Epithelial cell of proximal tubule (primary cell): ENCODE data around the gene GALK2. TPM values are rescaled to one million over a fixed set of nuclear protein-coding genes. Genes with fewer than 3 reads are reported as not detected.
"Not testable (repeated sequence)": the region's sequence is repeated elsewhere in the genome, so short reads cannot be mapped to it uniquely, and the experiment has no call there.

ENCODE experiments used
- DNase-seq: peaks from one replicate; pipeline ENCODE4 v3.0.0-alpha.2; 2011; ENCODE audit warnings: low read depth
- H3K4me3 ChIP-seq: 2 replicates; pipeline ENCODE4 v1.5.1; 2011; ENCODE audit warnings: low read depth, mild to moderate bottlenecking, low read length
- total RNA-seq: library from RNA; depleted of rRNA; stranded (reverse); fragments of >200 nt; gene quantifications from 2 replicates; pipeline ENCODE4 v1.2.3, GENCODE V29; 2015
- TF ChIP-seq, protein P1 (sequence below): conservative IDR thresholded peaks from 2 replicates; pipeline ENCODE4 v1.5.1; 2012; ENCODE audit warnings: low read depth, mild to moderate bottlenecking, low read length

GALK2 gene
- total RNA-seq, 1 donor from 2014 or later = 37.6 TPM

DNA sequence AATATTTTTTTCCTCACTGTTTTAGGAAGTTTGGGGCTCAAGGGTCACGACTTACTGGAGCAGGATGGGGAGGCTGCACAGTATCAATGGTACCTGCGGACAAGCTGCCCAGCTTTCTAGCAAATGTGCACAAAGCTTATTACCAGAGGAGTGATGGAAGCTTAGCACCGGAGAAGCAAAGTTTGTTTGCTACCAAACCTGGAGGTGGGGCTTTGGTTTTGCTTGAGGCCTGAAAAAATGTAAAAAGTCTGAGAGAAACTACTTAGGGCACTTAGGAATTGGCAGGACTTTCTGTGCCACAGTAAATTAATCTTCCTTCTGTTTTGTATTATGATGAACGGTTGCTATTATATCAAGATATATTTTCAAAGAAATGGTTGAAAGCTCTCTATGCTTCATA is 157.9 kb downstream of the GALK2 start:
- no peak for DNase-seq
- TF ChIP-seq, protein P1, sequence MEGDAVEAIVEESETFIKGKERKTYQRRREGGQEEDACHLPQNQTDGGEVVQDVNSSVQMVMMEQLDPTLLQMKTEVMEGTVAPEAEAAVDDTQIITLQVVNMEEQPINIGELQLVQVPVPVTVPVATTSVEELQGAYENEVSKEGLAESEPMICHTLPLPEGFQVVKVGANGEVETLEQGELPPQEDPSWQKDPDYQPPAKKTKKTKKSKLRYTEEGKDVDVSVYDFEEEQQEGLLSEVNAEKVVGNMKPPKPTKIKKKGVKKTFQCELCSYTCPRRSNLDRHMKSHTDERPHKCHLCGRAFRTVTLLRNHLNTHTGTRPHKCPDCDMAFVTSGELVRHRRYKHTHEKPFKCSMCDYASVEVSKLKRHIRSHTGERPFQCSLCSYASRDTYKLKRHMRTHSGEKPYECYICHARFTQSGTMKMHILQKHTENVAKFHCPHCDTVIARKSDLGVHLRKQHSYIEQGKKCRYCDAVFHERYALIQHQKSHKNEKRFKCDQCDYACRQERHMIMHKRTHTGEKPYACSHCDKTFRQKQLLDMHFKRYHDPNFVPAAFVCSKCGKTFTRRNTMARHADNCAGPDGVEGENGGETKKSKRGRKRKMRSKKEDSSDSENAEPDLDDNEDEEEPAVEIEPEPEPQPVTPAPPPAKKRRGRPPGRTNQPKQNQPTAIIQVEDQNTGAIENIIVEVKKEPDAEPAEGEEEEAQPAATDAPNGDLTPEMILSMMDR = no peak

DNA sequence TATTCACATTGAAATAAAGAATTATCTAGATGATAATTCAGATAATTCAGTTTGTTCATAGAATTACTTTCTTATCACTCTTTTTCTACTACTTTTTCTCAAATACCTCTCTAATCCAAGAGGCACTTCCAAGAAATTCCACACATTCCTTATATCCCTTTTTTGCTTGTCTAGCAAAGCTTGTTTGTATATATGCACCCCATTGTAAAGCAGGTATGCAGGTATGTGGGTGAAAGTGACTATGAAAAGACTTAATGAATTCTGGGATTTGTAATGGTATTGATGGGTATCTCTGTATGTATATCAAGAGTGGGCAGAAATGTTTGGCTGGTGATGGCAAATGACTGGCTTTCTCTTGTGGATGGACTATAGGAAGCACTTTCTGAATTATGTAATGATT is 158.9 kb downstream of the GALK2 start:
- H3K4me3 ChIP-seq = no peak overlapping the region
- TF ChIP-seq, protein P1 = no peak
- no peak for DNase-seq

More for the DNA sequence above, 157.9 kb downstream of the GALK2 start:
- H3K4me3 ChIP-seq = no peak overlapping the region

DNA sequence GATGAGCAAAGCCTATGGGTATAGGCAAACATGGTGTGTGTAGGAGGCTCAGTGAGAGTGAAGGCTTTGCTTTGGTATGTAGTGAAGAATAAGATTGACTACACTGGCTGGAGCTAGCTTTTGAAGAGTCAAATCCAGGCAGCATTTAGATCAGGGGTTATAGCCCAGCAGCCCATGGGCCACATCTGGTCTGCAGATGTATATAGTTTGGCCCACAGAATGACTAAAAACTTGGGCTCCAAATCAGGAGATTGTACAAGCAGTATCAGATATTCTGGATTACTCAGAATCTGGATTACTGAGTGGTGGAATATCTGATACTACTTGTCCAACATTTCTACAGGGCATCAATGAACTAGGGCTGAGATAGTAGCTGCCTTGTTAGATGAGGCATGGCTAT is 160.1 kb downstream of the GALK2 start:
- TF ChIP-seq, protein P1 = no peak
- no peak for DNase-seq
- no peak overlapping the region for H3K4me3 ChIP-seq

DNA sequence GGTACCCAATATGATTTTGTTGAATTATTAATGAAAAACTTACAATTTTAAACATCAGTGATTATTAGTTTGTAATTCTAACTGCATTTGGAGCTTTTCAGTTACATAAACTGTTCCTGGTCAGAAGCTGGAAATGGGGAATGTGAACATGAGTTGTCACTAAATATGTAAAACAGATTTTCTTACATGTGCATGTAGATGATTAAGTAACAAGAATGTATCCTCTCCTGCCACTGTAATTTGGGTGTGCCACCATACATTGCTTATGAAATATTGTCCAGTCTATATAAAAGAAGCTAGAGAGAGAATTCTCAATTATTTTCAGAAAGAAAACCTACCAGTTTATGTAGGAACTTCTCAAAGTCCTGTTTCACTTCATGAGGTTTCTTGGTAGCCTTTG is 161.4 kb downstream of the GALK2 start:
- no peak overlapping the region for H3K4me3 ChIP-seq
- TF ChIP-seq, protein P1 = no peak
- DNase-seq = no peak

DNA sequence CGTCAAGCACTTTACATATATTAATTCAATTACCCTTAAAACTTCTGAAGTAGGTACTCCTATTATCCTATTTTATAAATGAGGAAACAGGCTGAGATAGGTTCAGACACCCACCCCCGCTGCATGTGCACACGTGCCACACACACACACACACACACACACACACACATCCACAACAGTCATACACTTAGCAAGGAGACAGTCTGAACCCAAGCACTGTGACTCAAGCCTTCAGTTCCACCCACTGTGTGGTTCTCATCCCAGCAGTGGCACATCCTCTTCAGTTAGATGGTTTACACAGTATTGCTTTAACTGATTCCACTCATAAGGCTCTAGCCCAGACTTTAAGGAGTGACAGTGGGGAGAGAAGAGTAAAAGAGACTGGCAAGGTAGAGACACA is 161.9 kb downstream of the GALK2 start:
- H3K4me3 ChIP-seq = no peak overlapping the region
- DNase-seq = no peak
- TF ChIP-seq, protein P1 = no peak

DNA sequence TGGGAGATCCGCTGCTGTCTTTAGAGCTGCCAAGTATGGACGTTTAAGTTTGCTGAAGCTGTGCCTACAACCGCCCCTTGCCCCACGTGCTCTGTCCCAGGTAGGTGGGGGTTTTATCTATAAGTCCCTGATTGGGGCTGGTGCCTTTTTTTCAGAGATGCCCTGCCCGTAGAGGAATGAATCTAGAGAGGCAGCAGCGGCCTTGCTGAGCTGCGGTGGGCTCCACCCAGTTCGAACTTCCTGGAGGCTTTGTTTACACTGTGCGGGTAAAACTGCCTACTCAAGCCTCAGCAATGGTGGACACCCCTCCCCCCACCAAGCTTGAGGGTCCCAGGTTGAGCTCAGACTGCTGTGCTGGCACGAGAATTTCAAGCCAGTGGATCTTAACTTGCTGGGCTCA is 169.6 kb downstream of the GALK2 start:
- no peak overlapping the region for H3K4me3 ChIP-seq
- TF ChIP-seq, protein P1 = no peak
- no peak for DNase-seq

DNA sequence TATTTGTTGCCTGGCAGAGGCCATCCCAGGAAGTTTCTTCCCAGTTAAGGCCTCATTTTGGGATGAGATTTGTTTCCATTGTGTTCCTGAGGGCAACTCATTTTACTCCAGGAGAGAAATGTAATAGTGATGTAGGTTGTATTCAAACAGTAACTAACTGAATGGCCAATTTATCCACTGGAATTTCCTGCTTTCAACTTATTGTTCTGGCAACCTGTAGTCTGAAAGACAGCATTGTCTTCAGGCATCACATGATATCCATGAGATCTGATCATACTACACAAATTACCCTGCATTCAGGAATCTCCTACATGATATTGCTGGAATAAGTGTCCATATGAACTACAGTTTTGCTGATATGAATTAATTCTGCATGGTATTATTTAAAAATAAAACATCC is 173.5 kb downstream of the GALK2 start:
- DNase-seq = no peak
- no peak overlapping the region for H3K4me3 ChIP-seq
- TF ChIP-seq, protein P1 = no peak

DNA sequence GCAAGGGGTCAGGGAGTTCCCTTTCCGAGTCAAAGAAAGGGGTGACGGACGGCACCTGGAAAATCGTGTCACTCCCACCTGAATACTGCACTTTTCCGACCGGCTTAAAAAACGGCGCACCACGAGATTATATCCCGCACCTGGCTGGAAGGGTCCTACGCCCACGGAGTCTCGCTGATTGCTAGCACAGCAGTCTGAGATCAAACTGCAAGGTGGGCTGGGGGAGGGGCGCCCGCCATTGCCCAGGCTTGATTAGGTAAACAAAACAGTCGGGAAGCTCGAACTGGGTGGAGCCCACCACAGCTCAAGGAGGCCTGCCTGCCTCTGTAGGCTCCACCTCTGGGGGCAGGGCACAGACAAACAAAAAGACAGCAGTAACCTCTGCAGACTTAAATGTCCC is 184.4 kb downstream of the GALK2 start:
- not testable (repeated sequence) for DNase-seq, H3K4me3 ChIP-seq
